Measurements from ENCODE around the gene CHSY1.
"Not testable (repeated sequence)": the region's sequence is repeated elsewhere in the genome, so short reads cannot be mapped to it uniquely, and the experiment has no call there.

CHSY1 gene

GRCh38 chr15:101246391-101246790, 5.5 kb downstream of the CHSY1 start:
- DNase-seq (ENCODE audit: extremely low read depth in 1 of 2, low read depth in 1 of 2), result no peak

- DNase-seq (ENCODE audit: extremely low read depth in 1 of 2, low read depth in 1 of 2), result no peak
Observed at GRCh38 chr15:101244889-101245668, 6.8 kb downstream of the CHSY1 start.

- no peak for DNase-seq (ENCODE audit: extremely low read depth in 1 of 2, low read depth in 1 of 2)
Observed at GRCh38 chr15:101244036-101244781, 7.6 kb downstream of the CHSY1 start.

GRCh38 chr15:101243420-101243819, 8.4 kb downstream of the CHSY1 start:
- DNase-seq (ENCODE audit: extremely low read depth in 1 of 2, low read depth in 1 of 2), result no peak

GRCh38 chr15:101242999-101243336, 8.9 kb downstream of the CHSY1 start:
- DNase-seq (ENCODE audit: extremely low read depth in 1 of 2, low read depth in 1 of 2), result no peak

GRCh38 chr15:101242160-101242998, 9.5 kb downstream of the CHSY1 start:
- peak in 1 of 2 donors; percentile 26 for DNase-seq (ENCODE audit: extremely low read depth in 1 of 2, low read depth in 1 of 2)

GRCh38 chr15:101240358-101240757, 11.5 kb downstream of the CHSY1 start:
- DNase-seq (ENCODE audit: extremely low read depth in 1 of 2, low read depth in 1 of 2), result no peak

GRCh38 chr15:101239724-101240136, 12.1 kb downstream of the CHSY1 start:
- no peak for DNase-seq (ENCODE audit: extremely low read depth in 1 of 2, low read depth in 1 of 2)

- DNase-seq (ENCODE audit: extremely low read depth in 1 of 2, low read depth in 1 of 2), result no peak
Observed at GRCh38 chr15:101237251-101237650, 14.6 kb downstream of the CHSY1 start.

GRCh38 chr15:101233651-101234280, 18.1 kb downstream of the CHSY1 start:
- DNase-seq (ENCODE audit: extremely low read depth in 1 of 2, low read depth in 1 of 2), result no peak

GRCh38 chr15:101232677-101233076, 19.2 kb downstream of the CHSY1 start:
- no peak for DNase-seq (ENCODE audit: extremely low read depth in 1 of 2, low read depth in 1 of 2)

- DNase-seq (ENCODE audit: extremely low read depth in 1 of 2, low read depth in 1 of 2), result no peak
Observed at GRCh38 chr15:101228313-101228712, 23.5 kb downstream of the CHSY1 start.

GRCh38 chr15:101225658-101226057, 26.2 kb downstream of the CHSY1 start:
- no peak for DNase-seq (ENCODE audit: extremely low read depth in 1 of 2, low read depth in 1 of 2)

- DNase-seq (ENCODE audit: extremely low read depth in 1 of 2, low read depth in 1 of 2), result no peak
Observed at GRCh38 chr15:101221902-101222301, 29.9 kb downstream of the CHSY1 start.

GRCh38 chr15:101220060-101220459, 31.8 kb downstream of the CHSY1 start:
- DNase-seq (ENCODE audit: extremely low read depth in 1 of 2, low read depth in 1 of 2), result no peak

GRCh38 chr15:101219441-101219840, 32.4 kb downstream of the CHSY1 start:
- DNase-seq (ENCODE audit: extremely low read depth in 1 of 2, low read depth in 1 of 2), result no peak

- DNase-seq (ENCODE audit: extremely low read depth in 1 of 2, low read depth in 1 of 2), result no peak
Observed at GRCh38 chr15:101217446-101217845, 34.4 kb downstream of the CHSY1 start.

GRCh38 chr15:101216100-101216499, 35.7 kb downstream of the CHSY1 start:
- no peak for DNase-seq (ENCODE audit: extremely low read depth in 1 of 2, low read depth in 1 of 2)

GRCh38 chr15:101215681-101216080, 36.2 kb downstream of the CHSY1 start:
- no peak for DNase-seq (ENCODE audit: extremely low read depth in 1 of 2, low read depth in 1 of 2)

- DNase-seq (ENCODE audit: extremely low read depth in 1 of 2, low read depth in 1 of 2), result not testable (repeated sequence)
Observed at GRCh38 chr15:101214435-101215097, 37.3 kb downstream of the CHSY1 start.
